ENCODE measurements around the gene ZNF350.
"Not testable (repeated sequence)": the region's sequence is repeated elsewhere in the genome, so short reads cannot be mapped to it uniquely, and the experiment has no call there.

The ZNF350 gene

GRCh38 chr19:52020506-52020905 lies 33.9 kb upstream of the ZNF350 start:
- no peak for TF ChIP-seq CTCF (IDR thresholded peaks at IDR 0.05; ENCODE audit: insufficient read depth, missing control alignments)
- DNase-seq (ENCODE audit: insufficient read length, low spot score) (no peak), FAIRE-seq (no peak)

GRCh38 chr19:52010674-52011073 lies 24.0 kb upstream of the ZNF350 start:
- no peak for TF ChIP-seq CTCF (IDR thresholded peaks at IDR 0.05; ENCODE audit: insufficient read depth, missing control alignments)
- FAIRE-seq, result no peak
- no peak for DNase-seq (ENCODE audit: insufficient read length, low spot score)

- FAIRE-seq (no peak), DNase-seq (ENCODE audit: insufficient read length, low spot score) (peak; percentile 46)
These were observed 21.3 kb upstream of the ZNF350 start, which contains the start of gene ZNF615 for GRCh38 chr19:52007806-52008557. Gene ZNF615 (minus strand): TSS chr19:52008211. CDS start chr19:52003711, 4,500 bp downstream.

DNA sequence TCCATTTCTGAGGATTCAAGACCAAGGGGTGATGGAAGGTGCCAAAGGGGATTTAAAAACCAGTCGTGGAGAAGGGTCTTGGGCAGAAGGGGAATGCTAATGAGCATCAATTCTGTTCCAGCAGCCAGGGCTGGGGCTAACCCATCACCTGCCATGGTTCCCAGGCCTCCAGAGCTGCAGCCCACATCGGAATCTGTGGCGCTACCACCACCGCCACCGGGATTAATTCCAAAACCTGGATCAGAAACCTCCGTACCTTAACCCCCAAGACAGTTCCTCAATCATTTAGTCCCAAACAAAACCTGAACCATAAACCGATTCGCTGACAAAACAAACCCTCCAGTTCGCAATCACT lies 20.8 kb upstream of the ZNF350 start:
- no peak for DNase-seq (ENCODE audit: insufficient read length, low spot score)
- no peak for FAIRE-seq
- no peak for TF ChIP-seq CTCF (IDR thresholded peaks at IDR 0.05; ENCODE audit: insufficient read depth, missing control alignments)

More at GRCh38 chr19:52007806-52008557, 21.3 kb upstream of the ZNF350 start, which contains the start of gene ZNF615:
- TF ChIP-seq CTCF (IDR thresholded peaks at IDR 0.05; ENCODE audit: insufficient read depth, missing control alignments), result no peak

DNA sequence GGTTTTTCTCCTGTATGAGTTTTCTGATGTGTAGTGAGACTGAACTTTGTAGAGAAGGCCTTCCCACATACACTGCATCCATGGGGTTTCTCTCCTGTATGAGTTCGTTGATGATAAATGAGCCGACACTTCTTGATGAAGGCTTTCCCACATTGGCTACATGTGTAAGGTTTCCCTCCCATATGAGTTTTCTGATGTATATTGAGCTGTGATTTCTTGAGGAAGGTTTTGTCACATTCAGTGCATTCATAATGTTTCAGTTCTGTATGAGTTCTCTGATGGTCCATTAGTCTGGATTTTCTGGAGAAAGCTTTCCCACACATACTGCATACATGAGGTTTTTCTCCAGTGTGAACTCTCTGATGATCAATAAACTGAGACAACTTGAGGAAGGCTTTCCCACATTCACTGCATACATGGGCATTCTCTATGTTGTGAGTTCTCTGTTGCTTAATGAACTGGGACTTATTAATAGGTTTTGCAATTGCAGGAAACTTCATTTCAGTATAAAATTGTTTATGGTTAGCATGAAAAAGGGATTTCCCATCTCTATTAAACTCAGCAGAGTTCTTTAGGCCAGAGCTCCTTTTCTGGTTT lies 7.5 kb upstream of the ZNF350 start:
- no peak for FAIRE-seq

DNA sequence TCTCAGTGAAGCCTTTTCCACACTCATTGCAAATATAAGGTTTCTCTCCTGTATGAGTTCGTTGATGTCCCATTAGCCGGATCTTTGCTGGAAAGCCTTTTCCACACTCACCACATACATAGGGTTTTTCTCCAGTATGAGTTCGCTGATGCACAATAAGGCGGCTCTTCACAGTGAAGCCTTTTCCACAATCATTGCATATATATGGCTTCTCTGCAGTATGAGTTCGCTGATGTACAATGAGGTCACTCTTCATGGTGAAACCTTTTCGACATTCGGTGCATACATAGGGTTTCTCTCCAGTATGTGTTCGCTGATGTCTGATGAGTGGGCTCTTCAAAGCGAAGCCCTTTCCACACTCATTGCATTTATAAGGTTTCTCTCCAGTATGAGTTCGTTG lies 6.8 kb upstream of the ZNF350 start:
- FAIRE-seq, result no peak
- TF ChIP-seq CTCF (IDR thresholded peaks at IDR 0.05; ENCODE audit: insufficient read depth, missing control alignments), result no peak
- no peak for DNase-seq (ENCODE audit: insufficient read length, low spot score)

More for the DNA sequence above, 7.5 kb upstream of the ZNF350 start:
- no peak for TF ChIP-seq CTCF (IDR thresholded peaks at IDR 0.05; ENCODE audit: insufficient read depth, missing control alignments)
- no peak for DNase-seq (ENCODE audit: insufficient read length, low spot score)

DNA sequence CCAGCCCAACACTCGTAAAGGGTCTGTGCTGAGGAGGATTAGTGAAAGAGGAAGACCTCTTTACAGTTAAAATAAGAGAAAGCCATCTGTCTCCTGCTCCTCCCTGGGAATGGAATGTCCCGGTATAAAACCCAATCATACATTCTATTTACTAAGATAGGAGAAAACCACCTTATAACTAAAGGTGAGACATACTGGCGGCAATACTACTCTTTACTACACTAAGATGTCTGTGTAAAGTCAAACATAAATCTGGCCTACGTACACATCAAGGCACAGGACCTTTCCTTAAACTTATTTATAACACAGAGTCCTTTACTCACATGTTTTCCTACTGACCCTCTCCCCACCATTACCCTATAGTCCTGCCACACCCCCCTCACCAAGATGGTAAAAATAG lies 3.3 kb downstream of the ZNF350 start:
- TF ChIP-seq CTCF (IDR thresholded peaks at IDR 0.05; ENCODE audit: insufficient read depth, missing control alignments), result no peak
- no peak for DNase-seq (ENCODE audit: insufficient read length, low spot score)
- no peak for FAIRE-seq

GRCh38 chr19:51980926-51981325 lies 5.7 kb downstream of the ZNF350 start:
- DNase-seq (ENCODE audit: insufficient read length, low spot score); FAIRE-seq: not testable (repeated sequence)
